ENCODE measurements around the gene PPIL1.
"Not testable (repeated sequence)": the region's sequence is repeated elsewhere in the genome, so short reads cannot be mapped to it uniquely, and the experiment has no call there.

The PPIL1 gene

DNA sequence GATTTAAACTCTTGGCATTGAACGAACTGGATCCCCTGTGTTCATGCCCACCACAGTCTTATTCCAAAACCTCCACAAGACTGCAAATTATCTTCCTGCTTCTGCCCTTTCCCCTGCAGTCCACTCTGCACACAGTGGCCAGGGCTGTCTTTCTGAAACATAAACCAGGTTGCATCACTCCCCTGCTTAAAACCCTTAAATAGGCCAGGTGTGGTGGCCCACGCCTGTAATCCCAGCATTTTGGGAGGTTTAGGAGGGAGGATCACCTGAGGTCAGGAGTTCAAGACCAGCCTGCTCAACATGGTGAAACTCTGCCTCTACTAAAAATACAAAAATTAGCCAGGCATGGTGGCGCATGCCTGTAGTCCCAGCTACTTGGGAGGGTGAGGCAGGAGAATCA is 61.6 kb downstream of the PPIL1 start:
- not testable (repeated sequence) for DNase-seq

DNA sequence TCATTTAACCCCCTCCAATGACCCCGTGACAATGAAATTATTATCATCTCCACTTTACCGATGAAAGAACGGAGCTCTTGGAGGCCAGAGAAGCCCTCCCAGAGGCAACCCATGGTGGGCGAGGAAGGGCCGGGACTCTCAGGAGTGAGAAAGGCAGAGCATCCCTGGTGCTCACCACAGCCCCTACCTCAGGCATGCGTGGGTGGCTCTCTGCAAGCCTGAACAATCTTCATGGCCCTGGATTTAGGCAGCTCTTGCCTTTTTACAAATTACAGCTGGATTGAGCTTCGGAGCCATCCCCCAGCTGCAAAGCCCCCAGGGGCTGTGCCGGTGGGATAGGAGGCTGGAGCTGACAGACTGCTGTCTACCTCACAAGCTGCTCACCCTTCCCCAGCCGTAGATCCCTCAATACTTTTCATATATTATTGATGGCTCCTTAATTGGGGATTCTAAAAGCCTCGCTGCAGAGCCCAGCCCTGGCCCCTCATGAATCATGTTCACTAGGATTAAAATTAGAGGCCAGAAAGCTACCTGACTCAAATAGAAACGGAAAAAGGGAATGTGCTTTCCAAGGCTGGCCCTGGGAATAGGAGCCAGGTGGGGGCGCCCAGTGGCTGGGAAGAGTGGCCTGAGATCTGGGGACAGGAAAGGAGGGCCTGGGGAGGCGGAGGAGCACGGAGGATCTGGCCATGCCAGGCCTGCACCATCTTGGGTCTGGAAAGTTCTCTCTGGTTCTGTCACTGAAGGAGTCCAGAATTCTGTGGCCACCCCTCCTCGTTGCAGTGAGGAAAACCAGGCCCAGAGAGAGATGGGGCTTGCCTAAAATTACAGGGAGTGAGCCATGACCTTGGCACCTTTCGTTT is 64.4 kb downstream of the PPIL1 start:
- no peak for DNase-seq

DNA sequence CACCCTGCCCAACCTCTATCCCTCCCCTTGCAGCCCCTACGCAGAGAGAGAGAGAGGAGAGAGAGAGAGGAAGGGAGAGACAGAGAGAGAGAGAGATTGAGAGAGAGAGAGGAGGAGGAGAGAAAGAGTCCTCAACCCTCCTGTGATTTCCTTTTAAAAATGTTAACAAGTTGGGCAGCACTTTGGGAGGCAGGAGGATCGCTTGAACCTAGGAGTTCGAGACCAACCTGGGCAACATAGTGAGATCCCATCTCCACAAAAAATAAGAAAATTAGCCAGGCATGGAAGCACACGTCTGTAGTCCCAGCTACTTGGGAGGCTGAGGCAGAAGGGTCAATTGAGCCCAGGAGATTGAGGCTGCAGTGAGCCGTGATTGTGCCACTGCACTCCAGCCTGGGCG is 65.4 kb downstream of the PPIL1 start:
- no peak for DNase-seq

DNA sequence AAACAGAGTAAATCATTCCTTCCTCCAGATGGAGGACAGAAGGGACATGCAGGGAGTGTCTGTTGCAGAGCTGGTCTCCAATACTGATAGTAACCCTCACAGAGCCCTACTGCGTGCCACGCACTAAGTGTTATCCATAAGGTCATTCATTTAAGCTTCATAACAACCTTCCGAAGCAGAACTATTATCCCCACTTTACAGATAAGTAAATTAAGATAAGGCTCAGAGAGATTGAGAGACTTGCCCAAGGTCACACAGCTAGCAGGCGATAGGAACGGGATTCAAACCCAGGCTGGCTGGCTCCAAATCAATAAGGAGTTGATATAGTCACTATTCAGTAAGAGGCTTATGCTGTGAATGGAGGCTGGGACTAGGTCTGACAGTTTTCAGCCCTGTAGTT is 66.0 kb downstream of the PPIL1 start:
- DNase-seq = no peak

DNA sequence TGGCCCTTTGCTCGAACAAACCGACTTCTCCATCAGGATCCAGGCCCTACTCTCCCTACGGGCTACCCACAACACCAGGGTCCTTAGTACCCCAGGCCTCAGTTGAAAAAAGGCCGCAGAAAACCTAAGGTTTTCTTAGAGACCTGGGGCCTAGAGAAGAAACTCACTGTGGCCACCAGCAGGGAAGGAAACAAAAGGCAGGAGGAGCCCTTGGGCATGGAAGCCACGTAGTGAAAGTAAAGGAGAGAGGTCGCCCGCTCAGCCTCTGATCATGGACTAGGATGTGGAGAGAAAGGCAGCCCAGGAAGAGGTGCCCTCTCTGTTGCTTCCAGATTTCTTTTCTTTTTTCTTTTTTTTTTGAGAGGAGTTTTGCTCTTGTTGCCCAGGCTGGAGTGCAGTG is 66.9 kb downstream of the PPIL1 start:
- no peak for DNase-seq

DNA sequence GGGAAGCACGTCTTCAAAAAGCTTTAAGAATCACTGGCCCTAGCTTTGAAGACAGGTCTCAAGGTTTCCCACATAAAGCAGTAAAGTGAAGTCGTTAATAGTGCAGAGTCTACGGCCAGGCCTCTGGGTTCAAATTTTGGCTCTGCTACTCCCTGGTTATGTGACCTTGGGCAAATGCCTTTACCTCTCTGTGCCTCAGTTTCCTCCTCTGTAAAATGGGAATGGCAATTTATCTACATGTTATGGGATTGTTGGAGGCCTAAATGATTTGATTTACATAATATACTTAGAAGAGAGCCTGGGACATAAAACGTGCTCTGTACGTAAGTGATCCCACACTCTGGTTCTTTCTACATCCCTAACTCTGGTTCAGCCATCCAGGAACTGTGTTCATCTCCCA is 67.5 kb downstream of the PPIL1 start:
- no peak for DNase-seq

DNA sequence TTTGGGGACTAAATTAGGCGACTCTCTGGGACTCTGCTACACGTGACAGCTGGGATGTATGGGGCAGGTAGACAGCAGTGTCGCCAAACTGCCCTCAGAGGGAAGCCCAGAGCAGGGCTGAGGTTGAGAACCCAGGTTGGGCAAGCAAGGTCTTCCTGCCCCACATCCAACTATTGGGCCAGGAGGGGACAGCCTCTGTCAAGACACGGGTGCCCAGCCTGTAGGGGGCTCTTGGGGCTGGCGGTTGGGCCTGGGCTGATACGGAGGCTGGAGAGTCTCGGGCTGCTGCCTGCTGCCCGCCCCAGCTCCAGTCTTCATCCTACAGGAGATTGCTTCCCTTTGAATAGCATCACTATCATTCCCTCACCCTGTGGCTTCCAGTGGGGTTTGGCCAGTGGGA is 68.7 kb downstream of the PPIL1 start:
- no peak for DNase-seq

DNA sequence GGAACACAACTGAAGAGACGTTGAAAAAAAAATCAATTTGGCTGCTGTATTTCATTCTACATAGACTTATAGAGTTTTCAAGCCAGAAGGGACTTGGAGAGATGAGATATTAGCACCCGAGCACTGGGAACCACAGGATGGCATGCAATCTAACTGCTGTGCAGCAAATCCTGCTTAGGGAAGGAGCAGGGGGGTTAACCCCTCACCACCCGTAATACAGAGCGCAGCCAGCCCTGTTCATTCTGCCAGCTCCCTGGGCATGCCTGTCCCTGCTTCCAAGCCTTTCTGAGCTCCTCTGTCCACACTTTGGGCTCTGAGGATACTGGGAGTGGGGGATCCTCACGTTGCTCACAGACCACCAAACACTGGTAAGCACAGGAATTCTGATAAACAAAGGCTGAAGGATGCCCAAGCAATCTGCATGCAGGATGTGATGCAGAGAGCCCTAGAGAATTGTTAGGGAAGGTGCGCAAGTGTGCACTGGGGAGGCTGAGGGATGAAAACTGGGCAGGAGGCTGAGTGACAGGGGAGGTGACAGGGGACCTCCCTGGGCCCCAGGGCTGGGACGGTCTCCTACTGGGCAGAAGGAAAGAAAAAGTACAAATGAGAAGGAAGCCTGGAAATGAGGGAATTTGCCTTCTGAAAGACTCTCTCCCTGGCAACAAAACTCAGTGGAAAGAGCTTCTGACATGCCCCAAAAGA is 69.4 kb downstream of the PPIL1 start:
- DNase-seq = no peak

Data from activated CD8-positive, alpha-beta memory T cell treated with anti-CD3 and anti-CD28 coated beads, Interleukin-2, amount 50 U/mL, for 48 hours (primary cell).